Measurements from ENCODE around the gene CHST12. TPM values are rescaled to one million over a fixed set of nuclear protein-coding genes. Genes with fewer than 3 reads are reported as not detected.
"Not testable (repeated sequence)": the region's sequence is repeated elsewhere in the genome, so short reads cannot be mapped to it uniquely, and the experiment has no call there.

CHST12 gene
- total RNA-seq, 1 experiment from 2014 or later = 0.82 TPM

GRCh38 chr7:2412587-2413201 is 9.3 kb downstream of the CHST12 start:
- no peak overlapping the region for H3K9ac ChIP-seq (ENCODE audit: low read length)
- no peak overlapping the region for H3K4me2 ChIP-seq (ENCODE audit: low read depth, low read length, poor library complexity, severe bottlenecking)
- no peaks in the 10 kb centered on the region for H3K4me1 ChIP-seq (ENCODE audit: low read length)

GRCh38 chr7:2416063-2416462 is 12.7 kb downstream of the CHST12 start:
- Histone ChIP-seq H2AFZ (ENCODE audit: low read length) (no peak overlapping the region), H3K4me2 (ENCODE audit: low read depth, low read length, poor library complexity, severe bottlenecking) (no peak overlapping the region), H3K9ac (ENCODE audit: low read length) (no peak overlapping the region), H3K79me2 (ENCODE audit: low read length) (no peaks in the 10 kb centered on the region), H4K20me1 (ENCODE audit: insufficient read depth, low read depth, low read length) (0 out of 2 replicates have a peak, but pooled peaks cover 4% of the 10 kb centered on the region), H3K27me3 (ENCODE audit: low read length) (no peaks in the 10 kb centered on the region), H3K36me3 (ENCODE audit: insufficient read depth, low read length) (no peaks in the 10 kb centered on the region), H3K9me2 (replicated peaks; ENCODE audit: insufficient read depth, low read length) (no peaks in the 10 kb centered on the region), H3K4me1 (ENCODE audit: low read length) (no peaks in the 10 kb centered on the region), H3K27ac (ENCODE audit: low read length) (no peak overlapping the region), H3K4me3 (ENCODE audit: low read length) (no peak overlapping the region), H3K9me3 (ENCODE audit: low read length) (no peaks in the 10 kb centered on the region)
- no peak for DNase-seq

More at GRCh38 chr7:2412587-2413201, 9.3 kb downstream of the CHST12 start:
- Histone ChIP-seq H3K27ac (ENCODE audit: low read length) (no peak overlapping the region), H3K9me2 (replicated peaks; ENCODE audit: insufficient read depth, low read length) (no peaks in the 10 kb centered on the region), H3K9me3 (ENCODE audit: low read length) (no peaks in the 10 kb centered on the region), H3K36me3 (ENCODE audit: insufficient read depth, low read length) (no peaks in the 10 kb centered on the region), H3K79me2 (ENCODE audit: low read length) (no peaks in the 10 kb centered on the region), H3K27me3 (ENCODE audit: low read length) (no peaks in the 10 kb centered on the region), H3K4me3 (ENCODE audit: low read length) (no peak overlapping the region), H2AFZ (ENCODE audit: low read length) (no peak overlapping the region), H4K20me1 (ENCODE audit: insufficient read depth, low read depth, low read length) (0 out of 2 replicates have a peak, but pooled peaks cover 4% of the 10 kb centered on the region)
- DNase-seq = no peak

DNA sequence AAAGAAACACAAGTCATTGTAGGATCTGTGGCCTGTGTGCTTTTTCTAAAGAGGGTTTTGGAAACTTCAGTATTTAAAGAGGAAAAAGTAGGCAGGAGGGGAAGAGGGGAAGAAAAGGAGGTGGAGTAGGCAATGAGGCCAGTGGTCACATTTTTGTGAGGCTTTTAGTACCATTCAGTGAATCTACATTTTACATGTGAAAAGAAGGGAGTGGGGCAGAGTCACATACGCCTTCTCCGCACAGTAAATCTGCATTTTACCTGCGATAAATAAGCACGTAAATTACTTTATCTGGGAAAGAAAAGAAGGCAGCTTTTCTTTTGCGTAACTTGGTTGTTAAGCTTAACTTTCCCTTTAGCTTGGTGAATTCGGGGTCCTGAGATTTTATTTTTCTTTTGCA is 13.2 kb downstream of the CHST12 start:
- no peaks in the 10 kb centered on the region for H3K36me3 ChIP-seq (ENCODE audit: insufficient read depth, low read length)
- H3K4me3 ChIP-seq (ENCODE audit: low read length) = no peak overlapping the region
- H3K27ac ChIP-seq (ENCODE audit: low read length) = no peak overlapping the region
- H3K27me3 ChIP-seq (ENCODE audit: low read length) = no peaks in the 10 kb centered on the region
- H3K4me2 ChIP-seq (ENCODE audit: low read depth, low read length, poor library complexity, severe bottlenecking) = no peak overlapping the region
- no peaks in the 10 kb centered on the region for H3K4me1 ChIP-seq (ENCODE audit: low read length)
- H2AFZ ChIP-seq (ENCODE audit: low read length) = no peak overlapping the region
- H3K79me2 ChIP-seq (ENCODE audit: low read length) = no peaks in the 10 kb centered on the region
- 0 out of 2 replicates have a peak, but pooled peaks cover 4% of the 10 kb centered on the region for H4K20me1 ChIP-seq (ENCODE audit: insufficient read depth, low read depth, low read length)
- no peaks in the 10 kb centered on the region for H3K9me2 ChIP-seq (replicated peaks; ENCODE audit: insufficient read depth, low read length)
- H3K9ac ChIP-seq (ENCODE audit: low read length) = no peak overlapping the region
- no peaks in the 10 kb centered on the region for H3K9me3 ChIP-seq (ENCODE audit: low read length)
- no peak for DNase-seq

GRCh38 chr7:2417178-2417577 is 13.8 kb downstream of the CHST12 start:
- not testable (repeated sequence) for H3K4me2 ChIP-seq (ENCODE audit: low read depth, low read length, poor library complexity, severe bottlenecking); DNase-seq; H3K27me3 ChIP-seq (ENCODE audit: low read length); H2AFZ ChIP-seq (ENCODE audit: low read length); H3K9me3 ChIP-seq (ENCODE audit: low read length); H3K4me1 ChIP-seq (ENCODE audit: low read length); H3K4me3 ChIP-seq (ENCODE audit: low read length); H3K79me2 ChIP-seq (ENCODE audit: low read length); H3K9ac ChIP-seq (ENCODE audit: low read length); H4K20me1 ChIP-seq (ENCODE audit: insufficient read depth, low read depth, low read length); H3K36me3 ChIP-seq (ENCODE audit: insufficient read depth, low read length); H3K9me2 ChIP-seq (replicated peaks; ENCODE audit: insufficient read depth, low read length); H3K27ac ChIP-seq (ENCODE audit: low read length)

DNA sequence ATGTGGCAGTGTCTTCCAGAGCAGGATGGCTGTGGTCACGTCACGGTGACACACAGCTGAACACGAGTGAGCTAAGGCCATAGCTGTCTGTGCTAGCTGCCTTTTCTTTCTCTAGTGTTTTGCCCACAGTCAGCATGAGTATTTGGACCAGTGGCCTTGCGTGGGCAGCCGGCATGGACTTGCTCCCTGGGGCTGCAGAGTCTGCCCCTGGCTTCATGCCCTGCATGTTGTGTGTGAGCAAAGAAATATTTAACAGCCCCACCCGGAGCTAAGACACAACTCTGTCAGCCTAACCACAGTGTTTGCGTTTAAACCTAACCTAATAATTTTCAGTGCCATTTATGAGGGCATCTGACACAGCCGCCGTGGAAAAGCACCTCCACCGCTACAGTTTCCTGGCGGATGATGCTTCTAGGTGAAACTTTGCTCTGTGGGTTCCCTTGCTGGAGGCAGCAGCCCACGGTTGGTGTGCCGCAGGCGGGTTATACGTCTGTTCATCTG is 14.6 kb downstream of the CHST12 start:
- Histone ChIP-seq H4K20me1 (ENCODE audit: insufficient read depth, low read depth, low read length) (no peaks in the 10 kb centered on the region), H3K4me1 (ENCODE audit: low read length) (no peaks in the 10 kb centered on the region), H3K4me2 (ENCODE audit: low read depth, low read length, poor library complexity, severe bottlenecking) (no peak overlapping the region), H3K27me3 (ENCODE audit: low read length) (no peaks in the 10 kb centered on the region), H3K9me2 (replicated peaks; ENCODE audit: insufficient read depth, low read length) (no peaks in the 10 kb centered on the region), H3K4me3 (ENCODE audit: low read length) (no peak overlapping the region), H2AFZ (ENCODE audit: low read length) (no peak overlapping the region), H3K79me2 (ENCODE audit: low read length) (no peaks in the 10 kb centered on the region), H3K36me3 (ENCODE audit: insufficient read depth, low read length) (no peaks in the 10 kb centered on the region), H3K9ac (ENCODE audit: low read length) (no peak overlapping the region), H3K9me3 (ENCODE audit: low read length) (no peaks in the 10 kb centered on the region), H3K27ac (ENCODE audit: low read length) (no peak overlapping the region)
- DNase-seq = no peak

- no peaks in the 10 kb centered on the region for H3K4me1 ChIP-seq (ENCODE audit: low read length)
- no peak overlapping the region for H3K27ac ChIP-seq (ENCODE audit: low read length)
- H3K36me3 ChIP-seq (ENCODE audit: insufficient read depth, low read length) = no peaks in the 10 kb centered on the region
- no peak overlapping the region for H3K9ac ChIP-seq (ENCODE audit: low read length)
- H3K4me2 ChIP-seq (ENCODE audit: low read depth, low read length, poor library complexity, severe bottlenecking) = no peak overlapping the region
- no peaks in the 10 kb centered on the region for H3K9me3 ChIP-seq (ENCODE audit: low read length)
- no peaks in the 10 kb centered on the region for H4K20me1 ChIP-seq (ENCODE audit: insufficient read depth, low read depth, low read length)
- DNase-seq = no peak
- no peaks in the 10 kb centered on the region for H3K79me2 ChIP-seq (ENCODE audit: low read length)
- H3K4me3 ChIP-seq (ENCODE audit: low read length) = no peak overlapping the region
- H3K27me3 ChIP-seq (ENCODE audit: low read length) = no peaks in the 10 kb centered on the region
- no peak overlapping the region for H2AFZ ChIP-seq (ENCODE audit: low read length)
- no peaks in the 10 kb centered on the region for H3K9me2 ChIP-seq (replicated peaks; ENCODE audit: insufficient read depth, low read length)
These were observed 17.0 kb downstream of the CHST12 start for GRCh38 chr7:2420216-2420933.

DNA sequence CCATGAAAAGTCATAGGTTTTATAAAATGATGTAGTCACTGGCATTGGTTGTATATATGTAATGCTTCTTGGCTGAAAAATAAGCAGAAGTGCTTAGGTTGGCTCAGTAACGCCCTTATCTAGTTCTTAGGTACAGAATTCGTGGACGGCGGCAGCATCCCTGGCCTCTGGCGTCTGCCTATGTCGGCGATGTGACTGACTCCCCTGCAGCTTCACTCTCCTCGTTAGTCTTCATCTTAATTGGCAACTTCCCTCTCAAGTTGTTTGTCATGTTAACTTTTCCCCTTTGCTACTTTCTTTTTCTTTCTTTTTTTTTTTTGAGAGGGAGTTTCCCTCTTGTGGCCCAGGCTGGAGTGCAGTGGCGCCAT is 18.5 kb downstream of the CHST12 start:
- Histone ChIP-seq H3K9me2 (replicated peaks; ENCODE audit: insufficient read depth, low read length) (no peaks in the 10 kb centered on the region), H3K79me2 (ENCODE audit: low read length) (no peaks in the 10 kb centered on the region), H3K4me2 (ENCODE audit: low read depth, low read length, poor library complexity, severe bottlenecking) (no peak overlapping the region), H3K9me3 (ENCODE audit: low read length) (no peaks in the 10 kb centered on the region), H3K36me3 (ENCODE audit: insufficient read depth, low read length) (no peaks in the 10 kb centered on the region), H4K20me1 (ENCODE audit: insufficient read depth, low read depth, low read length) (no peaks in the 10 kb centered on the region), H3K27ac (ENCODE audit: low read length) (no peak overlapping the region), H3K4me1 (ENCODE audit: low read length) (no peaks in the 10 kb centered on the region), H3K9ac (ENCODE audit: low read length) (no peak overlapping the region), H3K27me3 (ENCODE audit: low read length) (no peaks in the 10 kb centered on the region), H2AFZ (ENCODE audit: low read length) (no peak overlapping the region), H3K4me3 (ENCODE audit: low read length) (no peak overlapping the region)
- no peak for DNase-seq

DNA sequence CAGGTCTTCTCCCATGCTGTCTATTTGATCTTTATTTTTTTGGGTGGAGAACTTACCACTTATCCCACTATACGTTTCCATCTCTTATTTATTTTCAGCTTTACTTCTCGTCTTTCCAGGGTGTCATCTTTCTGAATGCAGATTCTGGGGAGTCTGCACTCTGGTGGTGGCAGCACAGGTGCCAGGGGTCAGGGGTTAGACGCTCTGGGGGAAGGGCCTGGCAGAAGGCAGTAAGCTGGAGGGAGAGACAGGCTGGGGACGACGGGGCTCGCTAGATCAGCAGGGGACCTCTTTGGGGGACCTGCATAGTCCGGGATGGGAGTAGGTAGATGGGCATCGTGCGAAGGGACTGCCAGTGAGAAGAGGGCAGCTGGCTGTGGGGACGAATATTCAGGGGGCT is 22.3 kb downstream of the CHST12 start:
- H3K4me1 ChIP-seq (ENCODE audit: low read length) = no peaks in the 10 kb centered on the region
- H3K9me2 ChIP-seq (replicated peaks; ENCODE audit: insufficient read depth, low read length) = no peaks in the 10 kb centered on the region
- H2AFZ ChIP-seq (ENCODE audit: low read length) = no peak overlapping the region
- H3K79me2 ChIP-seq (ENCODE audit: low read length) = no peaks in the 10 kb centered on the region
- no peaks in the 10 kb centered on the region for H3K36me3 ChIP-seq (ENCODE audit: insufficient read depth, low read length)
- no peak overlapping the region for H3K4me2 ChIP-seq (ENCODE audit: low read depth, low read length, poor library complexity, severe bottlenecking)
- H4K20me1 ChIP-seq (ENCODE audit: insufficient read depth, low read depth, low read length) = no peaks in the 10 kb centered on the region
- no peak for DNase-seq
- no peak overlapping the region for H3K27ac ChIP-seq (ENCODE audit: low read length)
- no peaks in the 10 kb centered on the region for H3K27me3 ChIP-seq (ENCODE audit: low read length)
- H3K9ac ChIP-seq (ENCODE audit: low read length) = no peak overlapping the region
- no peak overlapping the region for H3K4me3 ChIP-seq (ENCODE audit: low read length)
- no peaks in the 10 kb centered on the region for H3K9me3 ChIP-seq (ENCODE audit: low read length)

Measured in Karpas-422 (cell line).